Upper lobe of left lung (tissue), 6 donors: ENCODE measurements around the gene SLC16A3. TPM values are rescaled to one million over a fixed set of nuclear protein-coding genes. Genes with fewer than 3 reads are reported as not detected.
A peak's percentile ranks its signal among the peaks of the same experiment; 100 is the strongest.

ENCODE experiments used
- ATAC-seq, 2 donors: fragments of 200-7000 bp; cut with Tn5 transposase; one replicate each; pipeline ENCODE4 v1.9.1; 2022; ENCODE audit warnings: mild to moderate bottlenecking in 2 of 2, moderate library complexity in 2 of 2; ENCODE audit not compliant: low FRiP score in 2 of 2
- DNase-seq, 2 donors: peaks; one replicate each; pipeline ENCODE4 v3.0.0-alpha.2; 2019 to 2020
- H3K27ac ChIP-seq, 4 donors: fragments of 200-600 bp; sonication (generic); one replicate each; pipeline ENCODE4 v1.5.1; 2016 to 2019
- H3K27me3 ChIP-seq, 4 donors: fragments of 200-600 bp; sonication (generic); one replicate each; pipeline ENCODE4 v1.5.1; 2017 to 2019
- H3K36me3 ChIP-seq, 4 donors: fragments of 200-600 bp; sonication (generic); one replicate each; pipeline ENCODE4 v1.5.1; 2016 to 2019
- H3K4me1 ChIP-seq, 4 donors: fragments of 200-600 bp; sonication (generic); one replicate each; pipeline ENCODE4 v1.5.1; 2018 to 2019
- H3K4me3 ChIP-seq, 4 donors: fragments of 200-600 bp; sonication (generic); one replicate each; pipeline ENCODE4 v1.5.1; 2017 to 2019; ENCODE audit warnings: mild to moderate bottlenecking in 2 of 4, moderate library complexity in 1 of 4
- H3K9me3 ChIP-seq, 4 donors: fragments of 200-600 bp; sonication (generic); one replicate each; pipeline ENCODE4 v1.5.1; 2018 to 2019
- CTCF ChIP-seq, 6 experiments: fragments of 450-650 bp in 4 of 6; fragments of 200-600 bp in 2 of 6; sonication (generic) in 2 of 6; IDR thresholded peaks; one replicate each; pipeline ENCODE4 v1.5.1; 2016 to 2019; ENCODE audit warnings: antibody characterized with exemption in 6 of 6
- EP300 ChIP-seq, 4 donors: sonication (generic); formaldehyde crosslinking; IDR thresholded peaks; one replicate each; pipeline ENCODE4 v1.5.1; 2017; ENCODE audit warnings: antibody characterized with exemption in 4 of 4, control low read depth in 2 of 4
- POLR2A ChIP-seq, 4 donors: fragments of 450-650 bp; IDR thresholded peaks; one replicate each; pipeline ENCODE4 v1.5.1; 2016 to 2017; ENCODE audit warnings: antibody characterized with exemption in 4 of 4, mild to moderate bottlenecking in 2 of 4
- POLR2AphosphoS5 ChIP-seq, 2 donors: sonication (generic); formaldehyde crosslinking; IDR thresholded peaks; one replicate each; pipeline ENCODE4 v1.5.1; 2017; ENCODE audit warnings: antibody characterized with exemption in 2 of 2
- WGBS, 2 donors: methylation state at CpG; one replicate each; pipeline ENCODE4 v1.1.5; 2017 to 2018; 5-methylcytosine and 5-hydroxymethylcytosine counted together
- total RNA-seq, 6 donors: library from RNA; depleted of rRNA in 4 of 6; stranded (reverse); fragments of >200 nt in 4 of 6; gene quantifications; one replicate each; pipeline versions ENCODE4 v1.1.0 to v1.2.1, GENCODE V29; 2016 to 2021
- donor health status: DM: no; HTN: no; CAD: no; lungs with moderate emphysema.
- donor health status: DM: no; HTN: yes; CAD: no; lungs with severe emphysema.

Gene SLC16A3
- total RNA-seq, 6 donors from 2014 or later: 33.5 to 134 (median 102) TPM

DNA sequence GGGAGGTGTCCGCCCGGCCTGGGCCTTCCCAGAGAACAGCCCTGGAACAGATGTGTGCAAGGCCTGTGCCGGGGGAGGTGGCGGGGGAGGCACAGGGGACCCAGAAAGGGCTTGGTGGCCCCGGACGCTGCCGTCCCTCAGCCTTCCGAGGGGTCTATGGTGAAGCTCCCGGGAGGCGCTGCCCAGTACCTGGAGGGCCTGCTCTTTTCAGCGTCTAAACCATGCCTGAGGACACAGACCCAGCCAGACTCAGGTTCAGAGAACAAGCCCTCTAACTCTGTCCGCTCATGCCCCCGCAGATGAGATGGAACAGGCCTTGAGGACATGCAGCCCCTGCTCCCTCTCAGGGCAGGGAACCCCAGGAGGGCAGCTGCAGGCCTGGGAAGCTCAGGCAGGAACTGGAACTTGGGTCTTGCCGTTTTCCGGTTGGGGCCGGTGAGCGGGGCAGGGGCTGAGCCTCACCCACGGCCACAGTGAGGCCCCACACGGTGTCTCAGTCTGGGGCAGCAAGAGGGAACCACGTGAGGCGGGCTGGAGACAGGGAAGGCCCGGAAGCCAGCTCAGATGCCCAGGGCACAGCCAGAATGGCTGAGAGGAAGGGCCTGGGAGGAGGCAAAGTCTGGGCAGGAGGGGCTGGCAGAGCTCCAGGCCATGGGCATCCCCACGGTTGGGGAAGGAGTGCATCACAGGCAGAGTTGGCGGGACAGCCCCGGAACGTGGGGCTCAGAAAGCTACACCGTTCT lies 12.5 kb downstream of the SLC16A3 start:
- Histone ChIP-seq H3K27ac (peak overlapping the region; percentile 71 to 87 (median 82)), H3K27me3 (no peaks in the 10 kb centered on the region), H3K4me1 (peaks cover 69 to 79% (median 71%) of the 10 kb centered on the region in 4 donors), H3K4me3 (no peak overlapping the region), H3K9me3 (no peaks in the 10 kb centered on the region), H3K36me3 (peaks cover 29 to 78% (median 52%) of the 10 kb centered on the region in 4 donors)
- ATAC-seq (peak; percentile 58 to 65), DNase-seq (peak; percentile 84 to 93)
- TF ChIP-seq POLR2AphosphoS5 (IDR thresholded peaks at IDR 0.05): peak; percentile 51 to 54
- peak in 1 of 4 donors; percentile 41 for TF ChIP-seq POLR2A (IDR thresholded peaks at IDR 0.05)
- TF ChIP-seq CTCF (IDR thresholded peaks at IDR 0.05): peak in 1 of 6 experiments; percentile 7
- TF ChIP-seq EP300 (IDR thresholded peaks at IDR 0.05): no peak
- WGBS, 2 donors: 7 to 36% methylated on average over 3 to 26 of the region's 27 CpGs

GRCh38 chr17:82241926-82242697 lies 13.3 kb downstream of the SLC16A3 start:
- peaks cover 30 to 78% (median 52%) of the 10 kb centered on the region in 4 donors for H3K36me3 ChIP-seq
- 49 to 54% methylated on average over 14 to 15 of the region's 20 CpGs for WGBS, 2 donors
- H3K4me1 ChIP-seq: peaks cover 70 to 79% (median 73%) of the 10 kb centered on the region in 4 donors
- no peaks in the 10 kb centered on the region for H3K9me3 ChIP-seq
- DNase-seq (peak in 1 of 2 donors; percentile 84), ATAC-seq (peak; percentile 12 to 60)
- H3K27me3 ChIP-seq: no peaks in the 10 kb centered on the region
- peak overlapping the region; percentile 71 to 87 (median 82) for H3K27ac ChIP-seq
- TF ChIP-seq POLR2A (IDR thresholded peaks at IDR 0.05) (no peak), EP300 (IDR thresholded peaks at IDR 0.05) (no peak), CTCF (IDR thresholded peaks at IDR 0.05) (no peak), POLR2AphosphoS5 (IDR thresholded peaks at IDR 0.05) (no peak)
- H3K4me3 ChIP-seq: no peak overlapping the region

GRCh38 chr17:82242698-82242976 lies 13.8 kb downstream of the SLC16A3 start:
- ATAC-seq (no peak), DNase-seq (peak in 1 of 2 donors; percentile 84)
- TF ChIP-seq EP300 (IDR thresholded peaks at IDR 0.05) (no peak), CTCF (IDR thresholded peaks at IDR 0.05) (no peak), POLR2A (IDR thresholded peaks at IDR 0.05) (no peak), POLR2AphosphoS5 (IDR thresholded peaks at IDR 0.05) (no peak)
- WGBS, 2 donors: 71 to 73% methylated on average over 24 of the region's 24 CpGs
- H3K4me3 ChIP-seq: no peak overlapping the region
- peaks cover 30 to 78% (median 55%) of the 10 kb centered on the region in 4 donors for H3K36me3 ChIP-seq
- peak overlapping the region; percentile 71 to 87 (median 82) for H3K27ac ChIP-seq
- peaks cover 71 to 79% (median 72%) of the 10 kb centered on the region in 4 donors for H3K4me1 ChIP-seq
- H3K9me3 ChIP-seq: no peaks in the 10 kb centered on the region
- H3K27me3 ChIP-seq: no peaks in the 10 kb centered on the region

DNA sequence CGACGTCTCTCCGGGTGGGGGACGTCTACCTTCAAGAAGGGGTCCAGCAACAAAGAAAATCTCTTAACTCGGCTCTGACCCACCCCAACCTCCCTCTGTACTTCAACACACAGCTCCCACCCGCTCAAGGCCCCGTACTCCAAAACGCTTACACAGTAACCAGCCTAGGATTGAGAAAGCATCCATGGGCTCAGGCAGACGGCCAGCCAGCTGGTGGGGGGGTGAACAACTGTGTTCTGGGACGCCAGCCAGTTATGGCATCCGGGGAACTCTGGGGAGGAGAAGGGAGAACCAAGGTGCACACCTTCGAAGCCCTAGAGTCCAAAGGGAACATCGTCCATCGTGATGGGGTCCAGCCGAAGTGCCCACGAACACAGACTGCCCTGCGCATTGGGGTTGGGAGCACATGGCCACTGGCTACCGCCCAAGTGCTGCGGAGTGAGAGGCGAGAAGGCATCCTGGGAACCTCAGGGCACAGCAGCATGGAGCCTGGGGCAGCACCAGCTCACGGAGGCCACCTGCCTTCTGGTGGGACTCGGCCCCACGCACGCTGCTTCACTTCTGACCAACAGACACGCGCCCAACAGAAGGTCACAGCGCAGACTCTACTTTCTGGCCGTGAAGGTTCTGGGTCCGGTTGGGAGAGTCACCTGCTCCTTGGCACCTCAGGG lies 14.3 kb downstream of the SLC16A3 start:
- no peaks in the 10 kb centered on the region for H3K27me3 ChIP-seq
- no peak overlapping the region for H3K4me3 ChIP-seq
- TF ChIP-seq POLR2A (IDR thresholded peaks at IDR 0.05) (peak in 2 of 4 donors; percentile 4 to 5), POLR2AphosphoS5 (IDR thresholded peaks at IDR 0.05) (peak; percentile 47 to 56), EP300 (IDR thresholded peaks at IDR 0.05) (no peak), CTCF (IDR thresholded peaks at IDR 0.05) (no peak)
- H3K36me3 ChIP-seq: peaks cover 34 to 78% (median 59%) of the 10 kb centered on the region in 4 donors
- H3K27ac ChIP-seq: peak overlapping the region; percentile 71 to 87 (median 82)
- DNase-seq: peak; percentile 82 to 86
- peaks cover 67 to 78% (median 68%) of the 10 kb centered on the region in 4 donors for H3K4me1 ChIP-seq
- 61 to 64% methylated on average over 22 to 27 of the region's 29 CpGs for WGBS, 2 donors
- H3K9me3 ChIP-seq: no peaks in the 10 kb centered on the region
- ATAC-seq: peak; percentile 7 to 54
